HuH-7.5 (cell line): ENCODE measurements around the gene PCDHGA11.
"Not testable (repeated sequence)": the region's sequence is repeated elsewhere in the genome, so short reads cannot be mapped to it uniquely, and the experiment has no call there.

Source experiments
- DNase-seq: peaks from one replicate; pipeline ENCODE4 v3.0.0; 2011; ENCODE audit warnings: low spot score

PCDHGA11 gene

GRCh38 chr5:141398608-141399007, 22.2 kb upstream of the PCDHGA11 start:
- DNase-seq = no peak

GRCh38 chr5:141399555-141400258, 21.1 kb upstream of the PCDHGA11 start:
- DNase-seq = no peak

DNA sequence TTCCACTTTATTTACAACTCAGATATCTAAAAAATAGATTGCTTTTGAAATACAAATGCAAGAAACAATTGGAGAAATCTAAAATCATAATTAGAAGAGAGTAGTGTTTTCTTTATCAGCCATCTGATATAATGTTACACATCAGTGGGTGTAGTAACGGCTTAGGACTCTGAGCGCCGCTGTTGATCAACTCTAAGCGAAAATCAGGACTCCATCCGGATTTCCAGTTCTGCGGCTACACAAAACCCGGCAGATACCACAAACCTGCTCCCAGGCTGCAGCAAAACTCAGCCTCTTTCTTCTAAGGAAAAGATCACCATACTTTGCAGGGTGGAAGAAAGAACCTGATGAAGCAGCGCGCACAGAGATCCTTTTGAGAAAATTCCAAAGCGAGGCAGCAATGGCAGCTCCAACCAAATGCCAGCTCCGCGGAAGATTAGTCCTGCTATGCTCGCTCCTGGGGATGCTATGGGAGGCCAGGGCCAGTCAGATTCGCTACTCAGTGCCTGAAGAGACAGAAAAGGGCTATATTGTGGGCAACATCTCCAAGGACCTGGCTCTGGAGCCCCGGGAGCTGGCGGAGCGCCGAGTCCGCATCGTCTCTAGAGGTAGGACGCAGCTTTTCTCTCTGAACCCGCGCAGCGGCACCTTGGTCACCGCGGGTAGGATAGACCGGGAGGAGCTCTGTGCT, 18.2 kb upstream of the PCDHGA11 start, which contains the start of gene PCDHGA9:
TSS of gene PCDHGA9 (plus strand) at position 226 of the 691 bp plus-strand sequence. CDS start at position 401, 175 bp downstream.
- DNase-seq = no peak

- no peak for DNase-seq
Measured at GRCh38 chr5:141403387-141403786, 17.5 kb upstream of the PCDHGA11 start.

DNA sequence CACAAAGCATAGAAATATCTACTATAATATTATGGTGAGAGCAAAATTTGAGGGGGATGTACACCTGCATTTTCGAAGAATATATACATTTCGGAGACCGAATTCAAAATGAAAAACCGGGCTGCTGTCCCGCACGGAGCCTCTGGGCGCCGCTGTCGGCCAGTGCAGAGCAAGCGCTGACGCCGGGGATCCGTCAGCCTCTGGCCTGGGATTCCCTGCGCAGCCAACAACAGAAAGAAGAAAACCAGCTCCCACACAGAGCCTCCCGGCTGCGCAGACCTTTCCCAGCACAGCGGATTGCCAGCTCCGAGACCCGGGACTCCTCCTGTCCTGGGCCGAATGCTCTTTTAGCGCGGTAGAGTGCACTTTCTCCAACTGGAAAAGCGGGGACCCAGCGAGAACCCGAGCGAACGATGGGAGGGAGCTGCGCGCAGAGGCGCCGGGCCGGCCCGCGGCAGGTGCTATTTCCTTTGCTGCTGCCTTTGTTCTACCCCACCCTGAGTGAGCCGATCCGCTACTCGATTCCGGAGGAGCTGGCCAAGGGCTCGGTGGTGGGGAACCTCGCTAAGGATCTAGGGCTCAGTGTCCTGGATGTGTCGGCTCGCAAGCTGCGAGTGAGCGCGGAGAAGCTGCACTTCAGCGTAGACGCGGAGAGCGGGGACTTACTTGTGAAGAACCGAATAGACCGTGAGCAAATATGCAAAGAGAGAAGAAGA, 12.9 kb upstream of the PCDHGA11 start, which contains the start of gene PCDHGB6:
TSS of gene PCDHGB6 (plus strand) at position 232 of the 716 bp plus-strand sequence. CDS start at position 414, 182 bp downstream.
- not testable (repeated sequence) for DNase-seq

- DNase-seq = no peak
Measured at GRCh38 chr5:141409598-141410306, 11.1 kb upstream of the PCDHGA11 start.

- no peak for DNase-seq
Measured at GRCh38 chr5:141411575-141411974, 9.3 kb upstream of the PCDHGA11 start.

GRCh38 chr5:141412854-141413539, 7.9 kb upstream of the PCDHGA11 start, which contains the start of gene PCDHGA10:
Gene PCDHGA10 (plus strand): TSS chr5:141412987. CDS start chr5:141413176, 189 bp downstream.
- peak; percentile 91 for DNase-seq

DNA sequence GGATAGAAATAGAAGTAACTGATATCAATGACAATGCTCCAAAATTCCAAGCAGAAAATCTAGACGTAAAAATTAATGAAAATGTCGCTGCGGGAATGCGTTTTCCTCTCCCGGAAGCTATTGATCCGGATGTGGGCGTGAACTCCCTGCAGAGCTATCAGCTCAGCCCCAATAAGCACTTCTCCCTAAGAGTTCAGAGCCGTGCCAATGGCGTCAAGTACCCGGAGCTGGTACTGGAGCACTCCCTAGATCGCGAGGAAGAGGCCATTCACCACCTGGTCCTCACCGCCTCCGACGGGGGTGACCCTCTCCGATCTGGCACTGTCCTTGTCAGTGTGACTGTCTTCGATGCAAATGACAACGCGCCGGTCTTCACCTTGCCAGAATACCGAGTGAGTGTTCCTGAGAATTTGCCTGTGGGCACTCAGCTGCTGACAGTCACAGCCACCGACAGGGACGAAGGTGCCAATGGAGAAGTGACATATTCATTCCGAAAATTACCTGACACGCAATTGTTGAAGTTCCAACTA, 7.2 kb upstream of the PCDHGA11 start:
- peak; percentile 88 for DNase-seq

GRCh38 chr5:141414548-141415274, 6.1 kb upstream of the PCDHGA11 start:
- DNase-seq = not testable (repeated sequence)

GRCh38 chr5:141415275-141415618, 5.6 kb upstream of the PCDHGA11 start:
- not testable (repeated sequence) for DNase-seq

DNA sequence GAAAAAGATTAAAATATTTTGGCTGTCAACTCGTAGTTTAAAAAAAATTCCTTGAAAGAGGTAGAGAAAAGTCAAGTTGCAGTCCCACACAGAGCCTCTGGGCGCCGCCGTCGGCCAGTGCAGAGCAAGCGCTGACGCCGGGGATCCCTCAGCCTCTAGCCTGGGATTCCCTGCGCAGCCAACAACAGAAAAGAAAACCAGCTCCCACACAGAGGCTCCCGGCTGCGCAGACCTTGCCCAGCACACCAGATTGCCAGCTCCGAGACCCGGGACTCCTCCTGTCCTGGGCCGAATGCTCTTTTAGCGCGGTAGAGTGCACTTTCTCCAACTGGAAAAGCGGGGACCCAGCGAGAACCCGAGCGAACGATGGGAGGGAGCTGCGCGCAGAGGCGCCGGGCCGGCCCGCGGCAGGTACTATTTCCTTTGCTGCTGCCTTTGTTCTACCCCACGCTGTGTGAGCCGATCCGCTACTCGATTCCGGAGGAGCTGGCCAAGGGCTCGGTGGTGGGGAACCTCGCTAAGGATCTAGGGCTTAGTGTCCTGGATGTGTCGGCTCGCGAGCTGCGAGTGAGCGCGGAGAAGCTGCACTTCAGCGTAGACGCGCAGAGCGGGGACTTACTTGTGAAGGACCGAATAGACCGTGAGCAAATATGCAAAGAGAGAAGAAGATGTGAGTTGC, 3.2 kb upstream of the PCDHGA11 start, which contains the start of gene PCDHGB7:
TSS of gene PCDHGB7 (plus strand) at position 184 of the 679 bp plus-strand sequence. CDS start at position 367, 183 bp downstream.
- not testable (repeated sequence) for DNase-seq

DNA sequence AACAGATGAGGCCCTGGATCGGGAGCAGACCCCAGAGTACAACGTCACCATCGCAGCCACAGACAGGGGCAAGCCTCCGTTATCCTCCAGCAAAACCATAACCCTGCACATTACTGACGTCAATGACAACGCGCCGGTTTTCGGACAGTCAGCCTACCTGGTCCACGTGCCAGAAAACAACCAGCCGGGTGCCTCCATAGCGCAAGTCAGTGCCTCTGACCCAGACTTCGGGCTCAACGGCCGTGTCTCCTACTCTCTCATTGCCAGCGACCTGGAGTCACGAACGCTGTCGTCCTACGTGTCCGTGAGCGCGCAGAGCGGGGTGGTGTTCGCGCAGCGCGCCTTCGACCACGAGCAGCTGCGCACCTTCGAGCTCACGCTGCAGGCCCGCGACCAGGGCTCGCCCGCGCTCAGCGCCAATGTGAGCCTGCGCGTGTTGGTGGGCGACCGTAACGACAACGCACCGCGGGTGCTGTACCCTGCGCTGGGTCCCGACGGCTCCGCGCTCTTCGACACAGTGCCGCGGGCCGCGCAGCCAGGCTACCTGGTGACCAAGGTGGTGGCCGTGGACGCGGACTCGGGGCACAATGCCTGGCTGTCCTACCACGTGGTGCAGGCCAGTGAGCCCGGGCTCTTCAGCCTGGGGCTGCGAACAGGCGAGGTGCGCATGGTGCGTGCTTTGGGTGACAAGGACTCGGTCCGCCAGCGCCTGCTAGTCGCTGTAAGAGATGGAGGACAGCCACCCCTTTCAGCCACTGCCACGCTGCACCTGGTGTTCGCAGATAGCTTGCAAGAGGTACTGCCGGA, 1.6 kb upstream of the PCDHGA11 start:
- no peak for DNase-seq

DNA sequence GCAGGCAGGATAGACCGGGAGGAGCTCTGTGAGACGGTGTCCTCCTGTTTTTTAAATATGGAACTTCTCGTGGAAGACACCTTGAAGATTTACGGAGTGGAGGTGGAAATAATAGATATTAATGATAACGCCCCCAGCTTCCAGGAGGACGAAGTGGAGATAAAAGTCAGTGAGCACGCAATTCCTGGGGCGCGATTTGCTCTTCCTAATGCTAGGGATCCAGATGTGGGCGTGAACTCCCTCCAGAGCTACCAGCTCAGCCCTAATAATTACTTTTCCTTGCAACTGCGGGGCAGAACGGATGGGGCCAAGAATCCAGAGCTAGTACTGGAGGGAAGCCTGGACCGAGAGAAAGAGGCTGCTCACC, 621 bp downstream of the PCDHGA11 start:
- DNase-seq = no peak

DNA sequence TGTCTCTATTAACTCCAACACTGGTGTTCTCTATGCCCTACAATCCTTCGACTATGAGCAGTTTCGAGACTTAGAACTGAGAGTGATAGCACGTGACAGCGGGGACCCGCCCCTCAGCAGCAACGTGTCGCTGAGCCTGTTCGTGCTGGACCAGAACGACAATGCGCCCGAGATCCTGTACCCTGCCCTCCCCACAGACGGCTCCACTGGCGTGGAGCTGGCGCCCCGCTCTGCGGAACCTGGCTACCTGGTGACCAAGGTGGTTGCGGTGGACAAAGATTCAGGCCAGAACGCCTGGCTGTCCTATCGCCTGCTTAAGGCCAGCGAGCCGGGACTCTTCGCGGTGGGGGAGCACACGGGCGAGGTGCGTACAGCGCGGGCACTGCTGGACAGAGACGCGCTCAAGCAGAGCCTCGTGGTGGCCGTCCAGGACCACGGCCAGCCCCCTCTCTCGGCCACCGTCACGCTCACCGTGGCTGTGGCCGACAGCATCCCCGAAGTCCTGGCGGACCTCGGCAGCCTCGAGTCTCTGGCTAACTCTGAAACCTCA, 2.0 kb downstream of the PCDHGA11 start:
- no peak for DNase-seq

- DNase-seq = no peak
Measured at GRCh38 chr5:141427783-141428426, 7.1 kb downstream of the PCDHGA11 start.

DNA sequence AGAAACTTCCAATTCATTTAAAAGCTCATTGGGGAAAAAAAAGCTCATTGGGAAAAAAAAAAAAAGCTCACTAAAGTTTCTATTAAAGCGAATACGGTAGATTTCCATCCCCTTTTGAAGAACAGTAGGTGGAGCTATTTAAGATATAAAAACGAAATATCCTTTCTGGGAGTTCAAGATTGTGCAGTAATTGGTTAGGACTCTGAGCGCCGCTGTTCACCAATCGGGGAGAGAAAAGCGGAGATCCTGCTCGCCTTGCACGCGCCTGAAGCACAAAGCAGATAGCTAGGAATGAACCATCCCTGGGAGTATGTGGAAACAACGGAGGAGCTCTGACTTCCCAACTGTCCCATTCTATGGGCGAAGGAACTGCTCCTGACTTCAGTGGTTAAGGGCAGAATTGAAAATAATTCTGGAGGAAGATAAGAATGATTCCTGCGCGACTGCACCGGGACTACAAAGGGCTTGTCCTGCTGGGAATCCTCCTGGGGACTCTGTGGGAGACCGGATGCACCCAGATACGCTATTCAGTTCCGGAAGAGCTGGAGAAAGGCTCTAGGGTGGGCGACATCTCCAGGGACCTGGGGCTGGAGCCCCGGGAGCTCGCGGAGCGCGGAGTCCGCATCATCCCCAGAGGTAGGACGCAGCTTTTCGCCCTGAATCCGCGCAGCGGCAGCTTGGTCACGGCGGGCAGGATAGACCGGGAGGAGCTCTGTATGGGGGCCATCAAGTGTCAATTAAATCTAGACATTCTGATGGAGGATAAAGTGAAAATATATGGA, 9.7 kb downstream of the PCDHGA11 start, which contains the start of gene PCDHGA12:
TSS of gene PCDHGA12 (plus strand) at position 176 of the 782 bp plus-strand sequence. CDS start at position 429, 253 bp downstream.
- no peak for DNase-seq
